Panc1 (cell line): Measurements from ENCODE around the gene COL1A1. TPM values are rescaled to one million over a fixed set of nuclear protein-coding genes. Genes with fewer than 3 reads are reported as not detected.

Experiments used
- ATAC-seq: fragments of 200-7000 bp; cut with Tn5 transposase; 2 replicates; pipeline ENCODE4 v1.9.1; 2020; ENCODE audit warnings: mild to moderate bottlenecking, moderate library complexity
- BruUV-seq: library from RNA; stranded (reverse); fragments of 400-500 nt; replicated peaks from 2 replicates; lab custom pipeline; 2021; lab: Mats Ljungman, UMichigan
- CTCF ChIA-PET: fragments of 300-600 bp; sonication (Branson Sonifier 250); formaldehyde crosslinking; loops from one replicate; lab custom pipeline; 2022; ENCODE audit warnings: antibody characterized with exemption; lab: Charles Lee
- POLR2A ChIA-PET: fragments of 300-600 bp; sonication (Branson Sonifier 250); formaldehyde crosslinking; loops from one replicate; lab custom pipeline; 2022; ENCODE audit warnings: antibody characterized with exemption; lab: Charles Lee
- DNase-seq: peaks from one replicate; pipeline ENCODE4 v3.0.0-alpha.2; 2010; ENCODE audit warnings: low read depth, low spot score
- H3K27ac ChIP-seq: 2 replicates; pipeline ENCODE4 v1.5.1; 2011; ENCODE audit warnings: mild to moderate bottlenecking, low read length, inconsistent platforms
- H3K27me3 ChIP-seq: fragments of 200-500 bp; sonication (Bioruptor generic); 2 replicates; pipeline ENCODE4 v1.6.0; 2014; ENCODE audit warnings: low read length, inconsistent platforms; ENCODE audit not compliant: control insufficient read depth, insufficient read depth
- H3K36me3 ChIP-seq: fragments of 200-500 bp; sonication (Bioruptor generic); 2 replicates; pipeline ENCODE4 v1.5.1; 2014; ENCODE audit warnings: inconsistent platforms, mild to moderate bottlenecking, low read length, moderate library complexity; ENCODE audit not compliant: control insufficient read depth, insufficient read depth
- H3K4me1 ChIP-seq: 2 replicates; pipeline ENCODE4 v1.5.1; 2011; ENCODE audit warnings: inconsistent platforms, mild to moderate bottlenecking, low read length, moderate library complexity; ENCODE audit not compliant: control insufficient read depth, insufficient read depth
- H3K4me3 ChIP-seq, 2 experiments: 2 replicates each; pipeline ENCODE4 v1.5.1; 2011 to 2012; ENCODE audit warnings: low read depth in 2 of 2, low read length in 2 of 2, mild to moderate bottlenecking in 2 of 2, inconsistent platforms in 1 of 2, moderate library complexity in 1 of 2
- H3K9me3 ChIP-seq: fragments of 200-500 bp; sonication (Bioruptor generic); 2 replicates; pipeline ENCODE4 v1.5.1; 2014; ENCODE audit warnings: low read depth, mild to moderate bottlenecking, inconsistent platforms, low read length, moderate library complexity; ENCODE audit not compliant: control insufficient read depth, insufficient read depth
- CTCF ChIP-seq: fragments of 450-650 bp; IDR thresholded peaks from 2 replicates; pipeline ENCODE4 v1.5.1; 2017; ENCODE audit warnings: mild to moderate bottlenecking
- POLR2AphosphoS5 ChIP-seq: IDR thresholded peaks from 2 replicates; pipeline ENCODE4 v1.6.1; 2012; ENCODE audit warnings: mild to moderate bottlenecking, low read depth, low read length, moderate library complexity
- REST ChIP-seq, 2 experiments: IDR thresholded peaks; 2 replicates each; pipeline ENCODE4 v1.6.1; 2011 to 2012; ENCODE audit warnings: low read depth in 2 of 2, control low read depth in 1 of 2, low read length in 1 of 2, mild to moderate bottlenecking in 1 of 2, moderate library complexity in 1 of 2; ENCODE audit not compliant: insufficient read depth in 1 of 2
- SIN3A ChIP-seq: IDR thresholded peaks from 2 replicates; pipeline ENCODE4 v1.6.1; 2012; ENCODE audit warnings: low read depth, mild to moderate bottlenecking, low read length, moderate library complexity, borderline replicate concordance; ENCODE audit not compliant: insufficient read depth
- TCF7L2 ChIP-seq: IDR thresholded peaks from 2 replicates; pipeline ENCODE4 v1.6.1; 2011; ENCODE audit warnings: mild to moderate bottlenecking, low read depth, low read length, inconsistent platforms
- in situ Hi-C: cut with HindIII; loops from 2 replicates; pipeline ENCODE4 v1.10.0; 2016; ENCODE audit warnings: low sequenced_read_pairs, low pct_unique_long_range_greater_than_20kb
- intact Hi-C: fragments of 100-400 bp; cut with micrococcal nuclease; formaldehyde crosslinking; loops from one replicate; pipeline ENCODE4 v1.10.0; 2022; ENCODE audit not compliant: unreplicated experiment
- total RNA-seq: library from RNA; stranded (reverse); gene quantifications from one replicate; pipeline ENCODE4 v1.2.1, GENCODE V29; 2021; ENCODE audit not compliant: unreplicated experiment

The COL1A1 gene
- total RNA-seq, 1 experiment from 2014 or later = 52.7 TPM

- in situ Hi-C loops = no loop called here
- ATAC-seq = no peak
- H3K27ac ChIP-seq = no peak overlapping the region
- H3K4me1 ChIP-seq = peaks cover 19% of the 10 kb centered on the region
- H3K4me3 ChIP-seq = no peak overlapping the region
- BruUV-seq = no TSS peak
- no peak for DNase-seq
- peaks cover 21% of the 10 kb centered on the region for H3K36me3 ChIP-seq
- intact Hi-C loops = no loop called here
- CTCF ChIA-PET = no interaction called here
- POLR2A ChIA-PET = no interaction called here
- TF ChIP-seq POLR2AphosphoS5 (no peak), TCF7L2 (no peak), REST (IDR thresholded peaks at IDR 0.05; ENCODE audit: insufficient read depth in 1 of 2, low read depth in 2 of 2, low read length in 1 of 2) (no peak), CTCF (no peak), SIN3A (no peak)
- H3K9me3 ChIP-seq = no peaks in the 10 kb centered on the region
- no peaks in the 10 kb centered on the region for H3K27me3 ChIP-seq
Measured at GRCh38 chr17:50137042-50137441, 64.4 kb downstream of the COL1A1 start.

GRCh38 chr17:50136096-50136687 lies 65.2 kb downstream of the COL1A1 start:
- no peaks in the 10 kb centered on the region for H3K9me3 ChIP-seq
- no peak for DNase-seq
- H3K27ac ChIP-seq = no peak overlapping the region
- no peaks in the 10 kb centered on the region for H3K27me3 ChIP-seq
- no peak for ATAC-seq
- TF ChIP-seq CTCF (no peak), SIN3A (no peak), REST (IDR thresholded peaks at IDR 0.05; ENCODE audit: insufficient read depth in 1 of 2, low read depth in 2 of 2, low read length in 1 of 2) (no peak), TCF7L2 (no peak), POLR2AphosphoS5 (no peak)
- no peak overlapping the region for H3K4me3 ChIP-seq
- POLR2A ChIA-PET = no interaction called here
- CTCF ChIA-PET = no interaction called here
- in situ Hi-C loops (no loop called here), intact Hi-C loops (no loop called here)
- BruUV-seq = no TSS peak
- peaks cover 21% of the 10 kb centered on the region for H3K36me3 ChIP-seq
- peaks cover 19% of the 10 kb centered on the region for H3K4me1 ChIP-seq
